Dedifferentiated amniotic fluid mesenchymal stem cell (primary cell): ENCODE measurements around the gene SELENON.

Source experiments
- DNase-seq: peaks from one replicate; pipeline ENCODE4 v3.0.0-alpha.2; 2016; ENCODE audit errors: extremely low spot score

SELENON gene

GRCh38 chr1:25793585-25794170, 6.3 kb upstream of the SELENON start:
- no peak for DNase-seq

GRCh38 chr1:25794325-25794724, 5.7 kb upstream of the SELENON start:
- DNase-seq = no peak

- no peak for DNase-seq
These were observed 4.8 kb upstream of the SELENON start for GRCh38 chr1:25795211-25795610.

- no peak for DNase-seq
These were observed 3.8 kb upstream of the SELENON start for GRCh38 chr1:25795946-25796810.

GRCh38 chr1:25796811-25797458, 3.1 kb upstream of the SELENON start:
- DNase-seq = peak; percentile 58

- DNase-seq = no peak
These were observed 2.1 kb upstream of the SELENON start for GRCh38 chr1:25797939-25798338.

GRCh38 chr1:25798666-25799351, 1.2 kb upstream of the SELENON start:
- no peak for DNase-seq

- DNase-seq = no peak
These were observed 550 bp upstream of the SELENON start for GRCh38 chr1:25799352-25799934.

GRCh38 chr1:25800703-25801377, 847 bp downstream of the SELENON start:
- no peak for DNase-seq

- no peak for DNase-seq
These were observed 2.9 kb downstream of the SELENON start for GRCh38 chr1:25802915-25803314.

- no peak for DNase-seq
These were observed 3.4 kb downstream of the SELENON start for GRCh38 chr1:25803368-25803767.

- DNase-seq = no peak
These were observed 4.4 kb downstream of the SELENON start for GRCh38 chr1:25804244-25804963.

- DNase-seq = no peak
These were observed 5.2 kb downstream of the SELENON start for GRCh38 chr1:25804964-25805862.

GRCh38 chr1:25805863-25806225, 5.9 kb downstream of the SELENON start:
- peak; percentile 41 for DNase-seq

GRCh38 chr1:25806418-25806817, 6.4 kb downstream of the SELENON start:
- no peak for DNase-seq

- no peak for DNase-seq
These were observed 7.7 kb downstream of the SELENON start for GRCh38 chr1:25807480-25808390.

- DNase-seq = no peak
These were observed 8.7 kb downstream of the SELENON start for GRCh38 chr1:25808481-25809244.
